ENCODE results near the gene UGT2A1.
"Not testable (repeated sequence)": the region's sequence is repeated elsewhere in the genome, so short reads cannot be mapped to it uniquely, and the experiment has no call there.

UGT2A1 gene

GRCh38 chr4:69653147-69653546 lies at the start of gene UGT2A1:
UGT2A1 (minus strand) TSS chr4:69653247; CDS start chr4:69647644, 5,603 bp downstream.
- DNase-seq (ENCODE audit: low read depth): no peak

GRCh38 chr4:69702201-69702600 lies 49.2 kb upstream of the UGT2A1 start:
- no peak for DNase-seq (ENCODE audit: low read depth)

- DNase-seq (ENCODE audit: low read depth): no peak
Measured at GRCh38 chr4:69701696-69702095, 48.6 kb upstream of the UGT2A1 start.

- DNase-seq (ENCODE audit: low read depth): no peak
Measured at GRCh38 chr4:69697536-69698242, 44.6 kb upstream of the UGT2A1 start.

GRCh38 chr4:69689599-69689998 lies 36.6 kb upstream of the UGT2A1 start:
- no peak for DNase-seq (ENCODE audit: low read depth)

- no peak for DNase-seq (ENCODE audit: low read depth)
Measured at GRCh38 chr4:69684804-69685203, 31.8 kb upstream of the UGT2A1 start.

GRCh38 chr4:69668680-69669079 lies 15.6 kb upstream of the UGT2A1 start:
- no peak for DNase-seq (ENCODE audit: low read depth)

GRCh38 chr4:69664009-69664408 lies 11.0 kb upstream of the UGT2A1 start:
- DNase-seq (ENCODE audit: low read depth): not testable (repeated sequence)

GRCh38 chr4:69661130-69661803 lies 8.2 kb upstream of the UGT2A1 start:
- DNase-seq (ENCODE audit: low read depth): not testable (repeated sequence)

GRCh38 chr4:69658133-69658532 lies 5.1 kb upstream of the UGT2A1 start:
- no peak for DNase-seq (ENCODE audit: low read depth)

GRCh38 chr4:69656653-69657158 lies 3.7 kb upstream of the UGT2A1 start:
- DNase-seq (ENCODE audit: low read depth): no peak

GRCh38 chr4:69650872-69651271 lies 2.2 kb downstream of the UGT2A1 start:
- no peak for DNase-seq (ENCODE audit: low read depth)

- DNase-seq (ENCODE audit: low read depth): no peak
Measured at GRCh38 chr4:69649629-69650028, 3.4 kb downstream of the UGT2A1 start.

- no peak for DNase-seq (ENCODE audit: low read depth)
Measured at GRCh38 chr4:69649207-69649606, 3.8 kb downstream of the UGT2A1 start.

GRCh38 chr4:69642961-69643360 lies 10.1 kb downstream of the UGT2A1 start:
- DNase-seq (ENCODE audit: low read depth): no peak

GRCh38 chr4:69640289-69640688 lies 12.8 kb downstream of the UGT2A1 start:
- DNase-seq (ENCODE audit: low read depth): no peak

GRCh38 chr4:69639542-69639941 lies 13.5 kb downstream of the UGT2A1 start, which contains the start of gene UGT2A2:
UGT2A2 (minus strand) TSS chr4:69639642; CDS start chr4:69639640, 2 bp downstream.
- DNase-seq (ENCODE audit: low read depth): no peak

GRCh38 chr4:69617083-69617694 lies 35.9 kb downstream of the UGT2A1 start:
- DNase-seq (ENCODE audit: low read depth): peak; percentile 26

GRCh38 chr4:69610484-69610883 lies 42.6 kb downstream of the UGT2A1 start:
- no peak for DNase-seq (ENCODE audit: low read depth)

- no peak for DNase-seq (ENCODE audit: low read depth)
Measured at GRCh38 chr4:69601065-69601464, 52.0 kb downstream of the UGT2A1 start.

GRCh38 chr4:69600013-69600412 lies 53.0 kb downstream of the UGT2A1 start:
- no peak for DNase-seq (ENCODE audit: low read depth)

GRCh38 chr4:69594382-69594781 lies 58.7 kb downstream of the UGT2A1 start:
- no peak for DNase-seq (ENCODE audit: low read depth)

- no peak for DNase-seq (ENCODE audit: low read depth)
Measured at GRCh38 chr4:69591364-69591763, 61.7 kb downstream of the UGT2A1 start.
